ENCODE measurements around the gene THBS3.

- no peak for TF ChIP-seq POLR2A (IDR thresholded peaks at IDR 0.05)
- TF ChIP-seq CTCF (IDR thresholded peaks at IDR 0.05), result no peak
Observed at GRCh38 chr1:155177918-155178281, 29.8 kb downstream of the THBS3 start.
